SK-N-SH treated with all-trans-retinoic acid at 6 μM for 48 hours (cell line): ENCODE results near the gene DNAH8.
A peak's percentile ranks its signal among the peaks of the same experiment; 100 is the strongest.

Experiments used
- ATAC-seq: fragments of 200-7000 bp; cut with Tn5 transposase; 3 replicates; pipeline ENCODE4 v1.9.1; 2020; ENCODE audit warnings: mild to moderate bottlenecking, moderate library complexity
- ARNTL ChIP-seq: fragments of 450-650 bp; formaldehyde crosslinking; IDR thresholded peaks from 2 replicates; pipeline ENCODE4 v1.5.0; 2020; ENCODE audit warnings: low read depth, mild to moderate bottlenecking, moderate library complexity, borderline replicate concordance
- BACH2 ChIP-seq: fragments of 250-450 bp; sonication (Bioruptor Pico); IDR thresholded peaks from 2 replicates; pipeline ENCODE4 v1.9.0; 2021; ENCODE audit warnings: mild to moderate bottlenecking, borderline replicate concordance
- ISL1 ChIP-seq: fragments of 250-450 bp; sonication (Bioruptor Pico); IDR thresholded peaks from 2 replicates; pipeline ENCODE4 v2.1.2; 2022; ENCODE audit warnings: mild to moderate bottlenecking, moderate library complexity
- OSR1 ChIP-seq: fragments of 250-450 bp; sonication (Bioruptor Pico); IDR thresholded peaks from 2 replicates; pipeline ENCODE4 v1.8.0; 2022; ENCODE audit warnings: moderate library complexity, mild to moderate bottlenecking, inconsistent platforms
- PPARA ChIP-seq: fragments of 250-450 bp; sonication (Bioruptor Pico); IDR thresholded peaks from 2 replicates; pipeline ENCODE4 v1.5.0; 2020; ENCODE audit warnings: mild to moderate bottlenecking, borderline replicate concordance
- RARB ChIP-seq: fragments of 250-450 bp; sonication (Bioruptor Pico); IDR thresholded peaks from 2 replicates; pipeline ENCODE4 v1.8.0; 2021; ENCODE audit warnings: mild to moderate bottlenecking, moderate library complexity
- TOX ChIP-seq: fragments of 250-450 bp; sonication (Bioruptor Pico); IDR thresholded peaks from 2 replicates; pipeline ENCODE4 v1.8.0; 2021; ENCODE audit warnings: mild to moderate bottlenecking, moderate library complexity, borderline replicate concordance
- ZC3H10 ChIP-seq: fragments of 250-450 bp; sonication (Bioruptor Pico); IDR thresholded peaks from 2 replicates; pipeline ENCODE4 v1.5.1; 2021; ENCODE audit warnings: mild to moderate bottlenecking, moderate library complexity
- ZFP3 ChIP-seq: fragments of 250-450 bp; sonication (Bioruptor Pico); IDR thresholded peaks from 2 replicates; pipeline ENCODE4 v1.5.0; 2020; ENCODE audit warnings: mild to moderate bottlenecking, moderate library complexity
- ZNF565 ChIP-seq: fragments of 450-650 bp; formaldehyde crosslinking; conservative IDR thresholded peaks from 2 replicates; pipeline ENCODE4 v1.5.0; 2020; ENCODE audit warnings: low read depth, mild to moderate bottlenecking, moderate library complexity
- ZNF70 ChIP-seq: fragments of 450-650 bp; formaldehyde crosslinking; IDR thresholded peaks from 2 replicates; pipeline ENCODE4 v1.5.0; 2020; ENCODE audit warnings: mild to moderate bottlenecking, moderate library complexity
- TF ChIP-seq, protein P1 (sequence below): fragments of 250-450 bp; sonication (Bioruptor Pico); IDR thresholded peaks from 2 replicates; pipeline ENCODE4 v1.8.0; 2020; ENCODE audit warnings: mild to moderate bottlenecking, moderate library complexity, borderline replicate concordance
- TF ChIP-seq, protein P2 (sequence below): fragments of 250-450 bp; sonication (Bioruptor Pico); IDR thresholded peaks from 2 replicates; pipeline ENCODE4 v1.5.1; 2021; ENCODE audit warnings: mild to moderate bottlenecking, moderate library complexity
- TF ChIP-seq, protein P3 (sequence below): fragments of 250-450 bp; sonication (Bioruptor Pico); IDR thresholded peaks from 2 replicates; pipeline ENCODE4 v1.8.0; 2021; ENCODE audit warnings: low read depth, mild to moderate bottlenecking, moderate library complexity, borderline replicate concordance
- TF ChIP-seq, protein P4 (sequence below): fragments of 250-450 bp; sonication (Bioruptor Pico); IDR thresholded peaks from 2 replicates; pipeline ENCODE4 v1.5.0; 2020; ENCODE audit warnings: mild to moderate bottlenecking, moderate library complexity
- TF ChIP-seq, protein P5 (sequence below): fragments of 250-450 bp; sonication (Bioruptor Pico); IDR thresholded peaks from 2 replicates; pipeline ENCODE4 v1.5.1; 2020; ENCODE audit warnings: low read depth, mild to moderate bottlenecking, moderate library complexity

Gene DNAH8

DNA sequence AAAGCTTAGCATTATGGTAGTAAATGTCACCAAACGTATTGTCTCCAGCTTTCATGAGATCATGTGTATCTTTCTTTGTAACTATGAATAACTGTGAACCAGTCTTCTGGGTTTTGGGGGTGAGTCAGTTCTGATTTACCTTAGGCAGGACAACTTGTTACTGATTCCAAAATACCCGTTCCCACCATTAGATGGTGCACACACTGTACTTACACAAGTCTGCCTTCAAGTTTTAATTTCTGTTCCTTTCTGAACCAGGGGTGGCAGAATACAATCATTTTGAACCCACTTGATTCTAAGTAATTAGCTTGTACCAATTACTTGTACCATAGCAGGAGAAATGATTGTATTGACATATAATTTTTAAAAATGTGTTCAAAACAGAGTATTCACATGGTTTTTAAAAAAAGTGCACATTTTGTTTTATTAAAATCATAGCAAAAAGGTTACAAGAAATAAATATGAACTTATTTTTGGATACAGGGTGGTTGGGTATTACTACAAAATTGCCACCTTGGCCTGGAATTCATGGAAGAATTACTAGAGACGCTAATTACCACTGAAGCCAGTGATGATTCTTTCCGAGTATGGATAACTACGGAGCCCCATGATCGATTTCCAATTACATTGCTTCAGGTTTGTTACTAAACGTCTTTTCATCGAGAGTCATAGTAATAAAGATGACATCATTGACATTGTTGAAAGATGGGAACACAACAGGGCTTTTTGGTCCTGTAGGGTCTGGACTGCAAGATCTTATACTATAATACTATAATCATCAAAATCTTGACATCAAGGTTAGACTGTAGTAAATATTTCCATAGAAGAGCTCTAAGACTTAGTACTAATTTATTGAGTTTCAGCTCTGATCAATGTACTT is 258.3 kb downstream of the DNAH8 start:
- ATAC-seq: peak; percentile 88
- TF ChIP-seq OSR1 (no peak), RARB (CRISPR knock-in tag) (no peak), PPARA (no peak), ZNF70 (no peak), ZFP3 (CRISPR knock-in tag) (no peak), BACH2 (CRISPR knock-in tag) (no peak), ZNF565 (CRISPR knock-in tag) (no peak), ARNTL (CRISPR knock-in tag) (no peak), TOX (no peak), ZC3H10 (no peak)
- TF ChIP-seq, protein P1, sequence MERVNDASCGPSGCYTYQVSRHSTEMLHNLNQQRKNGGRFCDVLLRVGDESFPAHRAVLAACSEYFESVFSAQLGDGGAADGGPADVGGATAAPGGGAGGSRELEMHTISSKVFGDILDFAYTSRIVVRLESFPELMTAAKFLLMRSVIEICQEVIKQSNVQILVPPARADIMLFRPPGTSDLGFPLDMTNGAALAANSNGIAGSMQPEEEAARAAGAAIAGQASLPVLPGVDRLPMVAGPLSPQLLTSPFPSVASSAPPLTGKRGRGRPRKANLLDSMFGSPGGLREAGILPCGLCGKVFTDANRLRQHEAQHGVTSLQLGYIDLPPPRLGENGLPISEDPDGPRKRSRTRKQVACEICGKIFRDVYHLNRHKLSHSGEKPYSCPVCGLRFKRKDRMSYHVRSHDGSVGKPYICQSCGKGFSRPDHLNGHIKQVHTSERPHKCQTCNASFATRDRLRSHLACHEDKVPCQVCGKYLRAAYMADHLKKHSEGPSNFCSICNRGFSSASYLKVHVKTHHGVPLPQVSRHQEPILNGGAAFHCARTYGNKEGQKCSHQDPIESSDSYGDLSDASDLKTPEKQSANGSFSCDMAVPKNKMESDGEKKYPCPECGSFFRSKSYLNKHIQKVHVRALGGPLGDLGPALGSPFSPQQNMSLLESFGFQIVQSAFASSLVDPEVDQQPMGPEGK: no peak
- TF ChIP-seq, protein P2, sequence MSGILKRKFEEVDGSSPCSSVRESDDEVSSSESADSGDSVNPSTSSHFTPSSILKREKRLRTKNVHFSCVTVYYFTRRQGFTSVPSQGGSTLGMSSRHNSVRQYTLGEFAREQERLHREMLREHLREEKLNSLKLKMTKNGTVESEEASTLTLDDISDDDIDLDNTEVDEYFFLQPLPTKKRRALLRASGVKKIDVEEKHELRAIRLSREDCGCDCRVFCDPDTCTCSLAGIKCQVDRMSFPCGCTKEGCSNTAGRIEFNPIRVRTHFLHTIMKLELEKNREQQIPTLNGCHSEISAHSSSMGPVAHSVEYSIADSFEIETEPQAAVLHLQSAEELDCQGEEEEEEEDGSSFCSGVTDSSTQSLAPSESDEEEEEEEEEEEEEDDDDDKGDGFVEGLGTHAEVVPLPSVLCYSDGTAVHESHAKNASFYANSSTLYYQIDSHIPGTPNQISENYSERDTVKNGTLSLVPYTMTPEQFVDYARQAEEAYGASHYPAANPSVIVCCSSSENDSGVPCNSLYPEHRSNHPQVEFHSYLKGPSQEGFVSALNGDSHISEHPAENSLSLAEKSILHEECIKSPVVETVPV: no peak
- TF ChIP-seq, protein P3, sequence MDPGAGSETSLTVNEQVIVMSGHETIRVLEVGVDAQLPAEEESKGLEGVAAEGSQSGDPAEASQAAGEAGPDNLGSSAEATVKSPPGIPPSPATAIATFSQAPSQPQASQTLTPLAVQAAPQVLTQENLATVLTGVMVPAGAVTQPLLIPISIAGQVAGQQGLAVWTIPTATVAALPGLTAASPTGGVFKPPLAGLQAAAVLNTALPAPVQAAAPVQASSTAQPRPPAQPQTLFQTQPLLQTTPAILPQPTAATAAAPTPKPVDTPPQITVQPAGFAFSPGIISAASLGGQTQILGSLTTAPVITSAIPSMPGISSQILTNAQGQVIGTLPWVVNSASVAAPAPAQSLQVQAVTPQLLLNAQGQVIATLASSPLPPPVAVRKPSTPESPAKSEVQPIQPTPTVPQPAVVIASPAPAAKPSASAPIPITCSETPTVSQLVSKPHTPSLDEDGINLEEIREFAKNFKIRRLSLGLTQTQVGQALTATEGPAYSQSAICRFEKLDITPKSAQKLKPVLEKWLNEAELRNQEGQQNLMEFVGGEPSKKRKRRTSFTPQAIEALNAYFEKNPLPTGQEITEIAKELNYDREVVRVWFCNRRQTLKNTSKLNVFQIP: no peak
- TF ChIP-seq, all 23 proteins: peak for 0

DNA sequence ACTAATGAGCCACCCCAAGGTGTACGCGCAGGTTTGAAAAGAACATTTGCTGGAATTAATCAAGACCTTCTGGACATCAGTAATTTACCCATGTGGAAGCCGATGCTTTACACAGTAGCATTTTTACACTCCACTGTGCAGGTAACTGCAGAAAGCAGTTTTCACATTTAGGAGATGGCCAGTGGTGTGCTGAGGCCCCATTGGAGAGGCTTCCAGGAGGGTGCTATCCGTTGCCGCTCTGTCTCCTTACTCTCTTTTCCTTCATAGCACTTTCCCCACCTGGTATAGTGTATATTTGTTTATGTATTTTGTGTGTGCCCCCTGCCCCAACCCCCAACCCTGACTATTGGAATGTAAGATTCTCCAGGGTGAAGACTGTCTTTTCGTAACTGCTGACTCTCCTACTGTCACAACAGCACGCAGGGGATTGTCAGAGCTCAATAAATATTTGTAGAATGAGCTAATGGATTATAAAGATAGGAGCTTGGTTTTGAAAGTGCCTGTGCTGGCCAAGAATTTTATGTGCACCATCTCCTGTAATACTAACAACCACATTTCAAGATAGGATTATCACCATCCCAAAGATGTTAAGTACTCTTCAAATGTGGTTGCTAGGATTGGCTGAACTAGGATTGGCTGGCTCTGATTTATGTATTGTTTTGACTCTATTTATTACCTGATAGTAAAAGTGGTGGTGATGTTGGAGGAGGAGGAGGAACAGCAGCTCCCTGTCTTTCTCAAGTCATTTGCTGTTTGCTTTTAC is 259.5 kb downstream of the DNAH8 start:
- TF ChIP-seq, protein P3: no peak
- TF ChIP-seq ZNF70: no peak
- peak; percentile 78 for TF ChIP-seq ISL1 (CRISPR knock-in tag)
- no peak for TF ChIP-seq ZNF565 (CRISPR knock-in tag)
- TF ChIP-seq, protein P4, sequence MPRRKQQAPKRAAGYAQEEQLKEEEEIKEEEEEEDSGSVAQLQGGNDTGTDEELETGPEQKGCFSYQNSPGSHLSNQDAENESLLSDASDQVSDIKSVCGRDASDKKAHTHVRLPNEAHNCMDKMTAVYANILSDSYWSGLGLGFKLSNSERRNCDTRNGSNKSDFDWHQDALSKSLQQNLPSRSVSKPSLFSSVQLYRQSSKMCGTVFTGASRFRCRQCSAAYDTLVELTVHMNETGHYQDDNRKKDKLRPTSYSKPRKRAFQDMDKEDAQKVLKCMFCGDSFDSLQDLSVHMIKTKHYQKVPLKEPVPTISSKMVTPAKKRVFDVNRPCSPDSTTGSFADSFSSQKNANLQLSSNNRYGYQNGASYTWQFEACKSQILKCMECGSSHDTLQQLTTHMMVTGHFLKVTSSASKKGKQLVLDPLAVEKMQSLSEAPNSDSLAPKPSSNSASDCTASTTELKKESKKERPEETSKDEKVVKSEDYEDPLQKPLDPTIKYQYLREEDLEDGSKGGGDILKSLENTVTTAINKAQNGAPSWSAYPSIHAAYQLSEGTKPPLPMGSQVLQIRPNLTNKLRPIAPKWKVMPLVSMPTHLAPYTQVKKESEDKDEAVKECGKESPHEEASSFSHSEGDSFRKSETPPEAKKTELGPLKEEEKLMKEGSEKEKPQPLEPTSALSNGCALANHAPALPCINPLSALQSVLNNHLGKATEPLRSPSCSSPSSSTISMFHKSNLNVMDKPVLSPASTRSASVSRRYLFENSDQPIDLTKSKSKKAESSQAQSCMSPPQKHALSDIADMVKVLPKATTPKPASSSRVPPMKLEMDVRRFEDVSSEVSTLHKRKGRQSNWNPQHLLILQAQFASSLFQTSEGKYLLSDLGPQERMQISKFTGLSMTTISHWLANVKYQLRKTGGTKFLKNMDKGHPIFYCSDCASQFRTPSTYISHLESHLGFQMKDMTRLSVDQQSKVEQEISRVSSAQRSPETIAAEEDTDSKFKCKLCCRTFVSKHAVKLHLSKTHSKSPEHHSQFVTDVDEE (CRISPR knock-in tag): no peak
- TF ChIP-seq, protein P1: no peak
- TF ChIP-seq, protein P5, sequence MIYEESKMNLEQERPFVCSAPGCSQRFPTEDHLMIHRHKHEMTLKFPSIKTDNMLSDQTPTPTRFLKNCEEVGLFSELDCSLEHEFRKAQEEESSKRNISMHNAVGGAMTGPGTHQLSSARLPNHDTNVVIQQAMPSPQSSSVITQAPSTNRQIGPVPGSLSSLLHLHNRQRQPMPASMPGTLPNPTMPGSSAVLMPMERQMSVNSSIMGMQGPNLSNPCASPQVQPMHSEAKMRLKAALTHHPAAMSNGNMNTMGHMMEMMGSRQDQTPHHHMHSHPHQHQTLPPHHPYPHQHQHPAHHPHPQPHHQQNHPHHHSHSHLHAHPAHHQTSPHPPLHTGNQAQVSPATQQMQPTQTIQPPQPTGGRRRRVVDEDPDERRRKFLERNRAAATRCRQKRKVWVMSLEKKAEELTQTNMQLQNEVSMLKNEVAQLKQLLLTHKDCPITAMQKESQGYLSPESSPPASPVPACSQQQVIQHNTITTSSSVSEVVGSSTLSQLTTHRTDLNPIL (CRISPR knock-in tag): peak; percentile 59; the same call in 1 of the 2 replicates

More for the DNA sequence above, 259.5 kb downstream of the DNAH8 start:
- ATAC-seq: no peak
